Small intestine (tissue), 7 donors: Measurements from ENCODE around the gene PCSK6. TPM values are rescaled to one million over a fixed set of nuclear protein-coding genes. Genes with fewer than 3 reads are reported as not detected.
A peak's percentile ranks its signal among the peaks of the same experiment; 100 is the strongest.

Experiments used
- DNase-seq, 2 donors: peaks; one replicate each; pipeline versions ENCODE4 v3.0.0 to v3.0.0-alpha.2; 2013
- FAIRE-seq: peaks from 2 replicates; lab custom pipeline; 2012; peaks lifted over from hg19 to GRCh38; lab: Jason Lieb, UNC
- H3K27ac ChIP-seq, 3 donors: one replicate each; pipeline ENCODE4 v1.5.1; 2013; ENCODE audit warnings: low read length in 2 of 3, mild to moderate bottlenecking in 2 of 3, control low read depth in 1 of 3, inconsistent platforms in 1 of 3, low read depth in 1 of 3, moderate library complexity in 1 of 3
- H3K27me3 ChIP-seq, 3 donors: one replicate each; pipeline ENCODE4 v1.6.1; 2013; ENCODE audit warnings: low read length in 3 of 3, inconsistent platforms in 1 of 3; ENCODE audit not compliant: control insufficient read depth in 3 of 3, insufficient read depth in 3 of 3
- H3K36me3 ChIP-seq, 3 donors: one replicate each; pipeline ENCODE4 v1.6.1; 2013; ENCODE audit warnings: low read length in 3 of 3, inconsistent platforms in 1 of 3, low read depth in 1 of 3, mild to moderate bottlenecking in 1 of 3, moderate library complexity in 1 of 3; ENCODE audit not compliant: control insufficient read depth in 3 of 3, insufficient read depth in 2 of 3
- H3K4me1 ChIP-seq, 3 donors: one replicate each; pipeline ENCODE4 v1.6.1; 2013; ENCODE audit warnings: low read length in 2 of 3, inconsistent platforms in 1 of 3, low read depth in 1 of 3, mild to moderate bottlenecking in 1 of 3, moderate library complexity in 1 of 3; ENCODE audit not compliant: control insufficient read depth in 3 of 3, insufficient read depth in 2 of 3
- H3K4me3 ChIP-seq, 3 donors: one replicate each; pipeline ENCODE4 v1.5.1; 2013; ENCODE audit warnings: low read length in 3 of 3, control low read depth in 1 of 3, inconsistent platforms in 1 of 3, low read depth in 1 of 3, mild to moderate bottlenecking in 1 of 3, moderate library complexity in 1 of 3
- H3K9me3 ChIP-seq, 2 donors: one replicate each; pipeline ENCODE4 v1.6.1; 2013; ENCODE audit warnings: low read depth in 1 of 2, low read length in 1 of 2; ENCODE audit not compliant: control insufficient read depth in 2 of 2, insufficient read depth in 1 of 2
- WGBS, 3 donors: extraction: QIAGEN DNeasy Blood & Tissue Kit; methylation state at CpG; one replicate each; pipeline ENCODE4 v1.1.7; 2013; 5-methylcytosine and 5-hydroxymethylcytosine counted together
- polyA plus RNA-seq, 4 donors: library from polyadenylated mRNA; stranded (reverse) in 3 of 4; unstranded in 1 of 4; fragments of 200-250 nt in 3 of 4; fragments of 120-200 nt in 1 of 4; gene quantifications; one replicate each; pipeline versions ENCODE4 v1.2.1 to v1.2.3, GENCODE V29; 2013
- donor health status: healthy with polysubstance abuse.
- donor health status: control.
- donor health status: control.
- donor health status: Bipolar disorder and iron deficiency.
- donor health status: healthy.

PCSK6 gene
- polyA plus RNA-seq, 4 donors = 0.67 to 26.2 (median 6.5) TPM

DNA sequence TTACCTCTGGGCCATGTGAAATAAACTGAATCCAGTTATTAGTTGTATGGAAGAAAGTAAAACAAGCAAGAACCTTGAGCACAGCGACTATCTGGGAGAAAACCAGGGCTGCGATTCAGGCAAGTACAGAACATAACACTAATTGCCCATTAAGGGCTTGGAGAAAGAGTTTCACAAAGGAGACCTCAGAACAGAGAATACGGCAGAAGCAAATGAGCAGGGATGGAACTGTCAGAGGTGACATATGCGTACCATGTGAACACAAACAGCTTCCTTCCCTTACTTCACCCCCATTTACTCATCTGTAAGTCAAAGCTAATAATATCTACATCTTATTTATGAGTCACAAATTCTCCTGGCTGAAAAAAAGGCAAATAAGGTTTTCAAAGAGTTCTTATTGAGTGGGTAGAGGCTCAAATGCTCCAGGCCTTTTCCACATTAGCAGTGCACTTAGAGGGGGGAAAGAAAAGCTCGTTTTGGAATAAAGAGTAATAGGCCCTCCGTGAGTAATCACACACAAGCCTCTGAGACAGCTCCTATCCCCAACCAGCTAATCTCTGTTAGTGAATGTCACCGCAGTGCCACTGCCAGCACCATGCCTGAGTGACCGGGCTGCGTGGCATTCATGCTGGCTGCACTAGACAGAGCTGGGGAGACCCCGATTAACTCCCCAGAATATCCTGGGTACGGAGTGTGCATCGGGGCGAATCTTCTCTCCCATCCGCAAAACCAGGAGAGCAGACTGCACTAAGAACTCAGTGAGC lies 2.6 kb downstream of the PCSK6 start:
- DNase-seq (no peak), FAIRE-seq (no peak)
- H3K9me3 ChIP-seq = no peaks in the 10 kb centered on the region
- no peak overlapping the region for H3K4me3 ChIP-seq
- no peaks in the 10 kb centered on the region for H3K4me1 ChIP-seq
- 91 to 92% (median 91%) methylated on average over 14 of the region's 14 CpGs for WGBS, 3 donors
- H3K27me3 ChIP-seq = peaks cover 0 to 8% (median 0%) of the 10 kb centered on the region in 3 donors
- no peak overlapping the region for H3K27ac ChIP-seq
- H3K36me3 ChIP-seq = peaks cover 0 to 7% (median 0%) of the 10 kb centered on the region in 3 donors

GRCh38 chr15:101483462-101483861 lies 6.0 kb downstream of the PCSK6 start:
- peaks cover 0 to 6% (median 0%) of the 10 kb centered on the region in 3 donors for H3K27me3 ChIP-seq
- H3K9me3 ChIP-seq = no peaks in the 10 kb centered on the region
- H3K4me1 ChIP-seq = peaks cover 0 to 14% (median 8%) of the 10 kb centered on the region in 3 donors
- peaks cover 0 to 17% (median 0%) of the 10 kb centered on the region in 3 donors for H3K36me3 ChIP-seq
- no peak overlapping the region for H3K4me3 ChIP-seq
- FAIRE-seq = no peak
- H3K27ac ChIP-seq = no peak overlapping the region
- no peak for DNase-seq
- 85 to 88% (median 85%) methylated on average over 6 of the region's 6 CpGs for WGBS, 3 donors

DNA sequence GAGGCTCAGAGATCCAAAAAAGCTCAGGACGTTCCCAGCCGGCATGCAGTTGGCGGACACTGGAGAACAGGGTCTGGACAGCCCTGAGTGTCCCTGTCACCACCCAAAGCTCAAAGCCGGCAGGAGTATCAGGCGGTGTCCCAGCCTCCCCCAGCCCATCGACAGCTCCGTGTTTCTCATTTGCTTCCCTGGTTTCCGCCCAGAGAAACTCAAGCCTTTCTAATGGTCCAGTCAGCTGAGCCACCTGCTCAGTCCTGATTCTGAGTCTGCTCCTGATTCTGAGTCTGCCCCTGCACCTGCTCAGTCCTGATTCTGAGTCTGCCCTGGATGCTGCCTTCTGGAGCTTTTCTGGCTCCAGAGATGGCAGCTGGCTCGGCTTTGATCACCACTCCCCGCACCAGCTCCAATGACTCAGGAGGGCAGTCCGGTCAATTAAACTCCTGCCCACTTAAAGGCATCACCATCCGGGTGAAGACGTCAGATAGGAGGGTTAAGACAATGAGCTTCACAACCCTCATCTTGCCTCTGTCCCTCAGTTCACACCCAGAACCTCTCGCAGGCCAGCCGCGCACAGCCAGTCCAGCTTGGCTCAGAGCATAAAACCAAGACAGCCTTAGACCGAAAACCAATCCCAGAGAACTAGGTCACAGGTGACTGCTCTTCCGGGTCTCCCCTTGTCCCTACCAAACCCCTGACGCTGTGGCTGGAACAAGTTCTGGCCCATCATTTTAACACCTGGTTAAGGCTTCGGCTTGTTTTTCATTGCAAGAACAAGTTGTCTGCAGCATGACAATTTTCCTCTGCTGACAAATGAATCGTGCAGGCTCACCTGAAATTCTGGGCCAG lies 6.8 kb downstream of the PCSK6 start:
- DNase-seq = peak in 1 of 2 donors; percentile 36
- FAIRE-seq = no peak
- H3K9me3 ChIP-seq = no peaks in the 10 kb centered on the region
- WGBS, 3 donors = 54 to 84% (median 65%) methylated on average over 21 of the region's 21 CpGs
- no peak overlapping the region for H3K27ac ChIP-seq
- peaks cover 0 to 17% (median 0%) of the 10 kb centered on the region in 3 donors for H3K36me3 ChIP-seq
- no peaks in the 10 kb centered on the region for H3K27me3 ChIP-seq
- H3K4me3 ChIP-seq = no peak overlapping the region
- H3K4me1 ChIP-seq = peaks cover 0 to 21% (median 12%) of the 10 kb centered on the region in 3 donors

- FAIRE-seq (no peak), DNase-seq (no peak)
- Histone ChIP-seq H3K27ac (no peak overlapping the region), H3K4me3 (no peak overlapping the region), H3K9me3 (no peaks in the 10 kb centered on the region), H3K36me3 (peaks cover 0 to 13% (median 0%) of the 10 kb centered on the region in 3 donors), H3K27me3 (no peaks in the 10 kb centered on the region), H3K4me1 (peaks cover 0 to 27% (median 12%) of the 10 kb centered on the region in 3 donors)
- 83 to 90% (median 86%) methylated on average over 17 of the region's 17 CpGs for WGBS, 3 donors
These were observed 7.5 kb downstream of the PCSK6 start for GRCh38 chr15:101481917-101482525.

GRCh38 chr15:101481381-101481705 lies 8.2 kb downstream of the PCSK6 start:
- Histone ChIP-seq H3K27ac (no peak overlapping the region), H3K4me3 (no peak overlapping the region), H3K4me1 (peaks cover 0 to 29% (median 12%) of the 10 kb centered on the region in 3 donors), H3K27me3 (no peaks in the 10 kb centered on the region), H3K9me3 (no peaks in the 10 kb centered on the region), H3K36me3 (peaks cover 0 to 13% (median 0%) of the 10 kb centered on the region in 3 donors)
- FAIRE-seq = no peak
- no peak for DNase-seq
- 76 to 84% (median 79%) methylated on average over 8 of the region's 8 CpGs for WGBS, 3 donors

GRCh38 chr15:101480613-101481380 lies 8.7 kb downstream of the PCSK6 start:
- WGBS, 3 donors = 84 to 93% (median 87%) methylated on average over 23 of the region's 23 CpGs
- no peak overlapping the region for H3K4me3 ChIP-seq

DNA sequence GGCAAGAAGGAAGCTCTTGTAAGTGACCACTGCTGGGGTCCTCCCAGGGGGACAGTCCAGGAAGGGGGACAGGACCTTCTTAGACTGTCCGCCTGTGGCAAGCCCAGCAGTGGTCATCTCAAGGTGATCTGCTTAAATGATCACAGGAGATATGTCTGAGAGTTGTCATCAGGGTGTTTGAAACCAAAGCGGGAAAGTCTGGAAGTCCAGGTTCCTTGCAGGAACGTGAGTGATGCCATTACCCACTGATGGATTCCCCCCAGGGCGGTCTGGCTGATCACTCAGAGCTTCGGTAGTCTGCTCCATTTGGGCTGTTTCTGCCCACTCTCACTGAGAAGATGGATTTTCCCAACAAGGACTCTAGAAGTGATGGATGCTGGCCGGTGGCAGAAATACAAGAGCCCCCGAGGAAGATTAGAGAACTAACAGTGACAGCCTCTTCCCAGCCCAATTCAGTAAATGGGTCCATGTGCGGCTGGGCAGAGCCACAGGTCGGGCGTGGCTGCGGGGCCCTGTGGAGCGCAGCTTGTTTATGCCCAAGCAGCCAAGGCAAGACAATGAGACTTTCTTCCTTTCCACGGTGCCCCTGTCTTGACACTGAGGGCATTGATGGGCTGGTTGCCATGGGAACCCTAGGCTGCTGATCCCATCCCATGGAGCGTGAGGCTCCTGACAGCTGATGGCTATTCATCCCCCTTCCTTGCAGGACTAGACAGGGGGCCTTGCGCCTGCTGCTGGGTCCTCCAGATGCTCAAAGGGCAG lies 9.5 kb downstream of the PCSK6 start:
- Histone ChIP-seq H3K4me1 (peaks cover 0 to 29% (median 12%) of the 10 kb centered on the region in 3 donors), H3K9me3 (no peaks in the 10 kb centered on the region), H3K4me3 (no peak overlapping the region), H3K36me3 (peaks cover 0 to 13% (median 0%) of the 10 kb centered on the region in 3 donors), H3K27me3 (no peaks in the 10 kb centered on the region), H3K27ac (no peak overlapping the region)
- FAIRE-seq (no peak), DNase-seq (no peak)
- 90 to 93% (median 91%) methylated on average over 15 of the region's 15 CpGs for WGBS, 3 donors

More at GRCh38 chr15:101480613-101481380, 8.7 kb downstream of the PCSK6 start:
- Histone ChIP-seq H3K36me3 (peaks cover 0 to 13% (median 0%) of the 10 kb centered on the region in 3 donors), H3K27me3 (no peaks in the 10 kb centered on the region), H3K4me1 (peaks cover 0 to 29% (median 12%) of the 10 kb centered on the region in 3 donors), H3K27ac (no peak overlapping the region), H3K9me3 (no peaks in the 10 kb centered on the region)
- FAIRE-seq = no peak
- no peak for DNase-seq
